H1 (cell line): Measurements from ENCODE around the gene CACNA1G. TPM values are rescaled to one million over a fixed set of nuclear protein-coding genes. Genes with fewer than 3 reads are reported as not detected.

ENCODE experiments used
- CTCF ChIA-PET: fragments of 300-600 bp; sonication (Branson Sonifier 250); formaldehyde crosslinking; loops from one replicate; lab custom pipeline; 2021; ENCODE audit not compliant: partially characterized antibody; lab: Charles Lee
- POLR2A ChIA-PET: fragments of 300-600 bp; sonication (Branson Sonifier 250); formaldehyde crosslinking; loops from one replicate; lab custom pipeline; 2021; ENCODE audit warnings: inconsistent platforms; ENCODE audit not compliant: partially characterized antibody; lab: Charles Lee
- DNase-seq, 2 experiments: peaks; one replicate each; pipeline versions ENCODE4 v3.0.0 to v3.0.0-alpha.2; 2010 to 2022; ENCODE audit warnings: low spot score in 2 of 2, low read depth in 1 of 2, mixed read lengths in 1 of 2
- FAIRE-seq: peaks from 2 replicates; lab custom pipeline; 2011; peaks lifted over from hg19 to GRCh38; lab: Jason Lieb, UNC
- H2AFZ ChIP-seq: 2 replicates; pipeline ENCODE4 v1.8.1; 2012; ENCODE audit warnings: low read length, inconsistent platforms
- H2AK5ac ChIP-seq: 2 replicates; pipeline ENCODE4 v1.6.1; 2013; ENCODE audit warnings: low read depth, low read length
- H2BK120ac ChIP-seq: replicated peaks from 2 replicates; pipeline ENCODE3; 2013; ENCODE audit warnings: low read depth, low read length, inconsistent platforms
- H2BK12ac ChIP-seq: 2 replicates; pipeline ENCODE4 v1.6.1; 2013; ENCODE audit warnings: low read depth, low read length
- H2BK15ac ChIP-seq: 2 replicates; pipeline ENCODE4 v1.6.1; 2013; ENCODE audit warnings: low read length
- H2BK20ac ChIP-seq: 2 replicates; pipeline ENCODE4 v1.6.1; 2013; ENCODE audit warnings: low read length
- H2BK5ac ChIP-seq: 2 replicates; pipeline ENCODE4 v1.6.1; 2013; ENCODE audit warnings: low read depth, low read length
- H3K14ac ChIP-seq: 2 replicates; pipeline ENCODE4 v1.6.1; 2013; ENCODE audit warnings: inconsistent platforms; ENCODE audit not compliant: insufficient read length
- H3K18ac ChIP-seq: 2 replicates; pipeline ENCODE4 v1.6.1; 2013; ENCODE audit warnings: low read length; ENCODE audit errors: extremely low read depth
- H3K23ac ChIP-seq: 2 replicates; pipeline ENCODE4 v1.6.1; 2013; ENCODE audit warnings: inconsistent platforms; ENCODE audit not compliant: insufficient read length
- H3K23me2 ChIP-seq: 2 replicates; pipeline ENCODE4 v1.6.1; 2013; ENCODE audit warnings: low read depth, low read length
- H3K27ac ChIP-seq: 2 replicates; pipeline ENCODE4 v1.6.1; 2011; ENCODE audit warnings: low read depth, low read length, inconsistent platforms
- H3K27me3 ChIP-seq, 4 experiments: replicated peaks in 1 of 4; 1 replicate in 1 of 4; 2 replicates in 3 of 4; pipeline versions ENCODE4 v1.6.1 to v1.8.1; 2011 to 2013; ENCODE audit warnings: low read length in 3 of 4, mild to moderate bottlenecking in 3 of 4, inconsistent platforms in 2 of 4, mixed read lengths in 2 of 4, moderate library complexity in 1 of 4; ENCODE audit not compliant: control insufficient read depth in 3 of 4, insufficient read depth in 3 of 4; ENCODE audit errors: extremely low read depth in 1 of 4
- H3K36me3 ChIP-seq, 4 experiments: 2 replicates each; pipeline versions ENCODE4 v1.6.1 to v1.8.1; 2011 to 2013; ENCODE audit warnings: mild to moderate bottlenecking in 4 of 4, low read length in 3 of 4, moderate library complexity in 2 of 4, control low read depth in 1 of 4, inconsistent platforms in 1 of 4; ENCODE audit not compliant: insufficient read depth in 4 of 4, control insufficient read depth in 2 of 4
- H3K4ac ChIP-seq: replicated peaks from 2 replicates; pipeline ENCODE3; 2013; ENCODE audit warnings: low read length, low read depth, mixed read lengths, inconsistent platforms; ENCODE audit not compliant: insufficient read length
- H3K4me1 ChIP-seq, 4 experiments: replicated peaks in 1 of 4; 1 replicate in 1 of 4; 2 replicates in 3 of 4; pipeline versions ENCODE4 v1.6.1 to v1.8.1; 2011 to 2013; ENCODE audit warnings: low read length in 3 of 4, inconsistent platforms in 2 of 4, mixed read lengths in 1 of 4; ENCODE audit not compliant: insufficient read depth in 4 of 4, control insufficient read depth in 3 of 4
- H3K4me2 ChIP-seq, 2 experiments: 2 replicates each; pipeline versions ENCODE4 v1.6.1 to v1.8.1; 2011 to 2013; ENCODE audit warnings: low read depth in 2 of 2, low read length in 2 of 2, control low read depth in 1 of 2, inconsistent platforms in 1 of 2, mild to moderate bottlenecking in 1 of 2; ENCODE audit not compliant: insufficient read depth in 1 of 2
- H3K4me3 ChIP-seq, 4 experiments: fragments of 200-600, 300-600 bp in 1 of 4; sonication (generic), shearing (Covaris generic), sonication (Bioruptor Twin) in 1 of 4; 2 replicates each; pipeline versions ENCODE4 v1.5.1 to v1.8.1; 2011 to 2016; ENCODE audit warnings: low read length in 4 of 4, low read depth in 3 of 4, control low read depth in 2 of 4, inconsistent platforms in 2 of 4, mild to moderate bottlenecking in 2 of 4, mixed read lengths in 1 of 4, moderate library complexity in 1 of 4; ENCODE audit not compliant: insufficient read depth in 2 of 4; ENCODE audit errors: extremely low read depth in 1 of 4
- H3K56ac ChIP-seq: replicated peaks from 2 replicates; pipeline ENCODE3; 2013; ENCODE audit warnings: low read depth, mild to moderate bottlenecking, mixed read lengths, low read length, inconsistent platforms; ENCODE audit not compliant: insufficient read length
- H3K79me1 ChIP-seq: 2 replicates; pipeline ENCODE4 v1.6.1; 2013; ENCODE audit warnings: low read depth, low read length, control low read depth
- H3K79me2 ChIP-seq, 2 experiments: 2 replicates each; pipeline versions ENCODE4 v1.6.1 to v1.8.1; 2012 to 2013; ENCODE audit warnings: low read length in 2 of 2, mild to moderate bottlenecking in 2 of 2, inconsistent platforms in 1 of 2; ENCODE audit not compliant: insufficient read depth in 2 of 2, control insufficient read depth in 1 of 2
- H3K9ac ChIP-seq, 4 experiments: replicated peaks in 1 of 4; 1 replicate in 1 of 4; 2 replicates in 3 of 4; pipeline versions ENCODE4 v1.6.1 to v1.8.1; 2011 to 2013; ENCODE audit warnings: low read depth in 3 of 4, low read length in 3 of 4, control low read depth in 2 of 4, mild to moderate bottlenecking in 2 of 4, moderate library complexity in 2 of 4, inconsistent platforms in 1 of 4; ENCODE audit errors: extremely low read depth in 1 of 4
- H3K9me3 ChIP-seq, 2 experiments: 2 replicates each; pipeline versions ENCODE4 v1.6.1 to v1.8.1; 2012 to 2013; ENCODE audit warnings: mild to moderate bottlenecking in 2 of 2, moderate library complexity in 2 of 2, control low read depth in 1 of 2, inconsistent platforms in 1 of 2, low read depth in 1 of 2, low read length in 1 of 2, mixed read lengths in 1 of 2; ENCODE audit not compliant: insufficient read depth in 2 of 2
- H4K20me1 ChIP-seq, 2 experiments: replicated peaks in 1 of 2; 2 replicates each; pipeline versions ENCODE3 to v1.8.1; 2011 to 2013; ENCODE audit warnings: inconsistent platforms in 2 of 2, low read length in 2 of 2, mild to moderate bottlenecking in 1 of 2; ENCODE audit not compliant: insufficient read depth in 2 of 2, control insufficient read depth in 1 of 2
- H4K5ac ChIP-seq: 2 replicates; pipeline ENCODE4 v1.6.1; 2013; ENCODE audit warnings: low read length, low read depth, mixed read lengths, inconsistent platforms; ENCODE audit not compliant: insufficient read length
- H4K8ac ChIP-seq: 2 replicates; pipeline ENCODE4 v1.8.0; 2013; ENCODE audit warnings: mild to moderate bottlenecking, moderate library complexity, low read length, inconsistent platforms; ENCODE audit not compliant: insufficient read depth; ENCODE audit errors: extremely low read depth
- H4K91ac ChIP-seq: replicated peaks from 2 replicates; pipeline ENCODE3; 2013; ENCODE audit warnings: low read length, mixed read lengths, inconsistent platforms; ENCODE audit not compliant: insufficient read length
- EZH2 ChIP-seq: fragments of 200-600 bp; sonication (generic); IDR thresholded peaks from 2 replicates; pipeline ENCODE4 v1.7.1; 2012; ENCODE audit warnings: low read depth, mild to moderate bottlenecking, moderate library complexity, low read length, inconsistent platforms; ENCODE audit not compliant: severe bottlenecking
- GTF2F1 ChIP-seq: IDR thresholded peaks from 2 replicates; pipeline ENCODE4 v1.6.1; 2012; ENCODE audit warnings: low read depth, low read length, improper control_type of control experiment, borderline replicate concordance
- HDAC2 ChIP-seq, 2 experiments: fragments of 300-600 bp in 1 of 2; sonication (generic) in 1 of 2; IDR thresholded peaks; 2 replicates each; pipeline ENCODE4 v1.6.1; 2011 to 2012; ENCODE audit warnings: low read depth in 2 of 2, low read length in 2 of 2, mild to moderate bottlenecking in 2 of 2, moderate library complexity in 2 of 2, borderline replicate concordance in 1 of 2, inconsistent platforms in 1 of 2
- KDM1A ChIP-seq: fragments of 200-600, 300-600 bp; sonication (generic); IDR thresholded peaks from 2 replicates; pipeline ENCODE4 v1.7.1; 2016; ENCODE audit warnings: mild to moderate bottlenecking, low read length, borderline replicate concordance
- WGBS, 2 experiments: shearing (Covaris generic) in 1 of 2; methylation state at CpG; one replicate each; pipeline versions ENCODE4 v1.1.6 to v1.1.7; 2013 to 2015; ENCODE audit warnings: low lambda C conversion rate in 2 of 2, mixed read lengths in 2 of 2, inconsistent platforms in 1 of 2, low coverage in 1 of 2, missing lambda C conversion rate in 1 of 2; ENCODE audit not compliant: insufficient replicate concordance in 2 of 2, insufficient coverage in 1 of 2, insufficient read length in 1 of 2; ENCODE audit errors: extremely low coverage in 1 of 2, missing lambda C conversion rate in 1 of 2; 5-methylcytosine and 5-hydroxymethylcytosine counted together
- polyA plus RNA-seq, 7 experiments: library from polyadenylated mRNA; depleted of rRNA in 3 of 7; stranded (reverse) in 5 of 7; unstranded in 2 of 7; fragments of >200 nt in 5 of 7; fragments of 200-250 nt in 2 of 7; gene quantifications; 1 replicate in 5 of 7; 2 replicates in 1 of 7; 4 replicates in 1 of 7; pipeline versions ENCODE4 v1.2.1 to v1.2.3, GENCODE V29; 2011 to 2013; ENCODE audit warnings: missing spikeins in 2 of 7, mixed read lengths in 2 of 7
- total RNA-seq: library from RNA; stranded (reverse); fragmentation: NEBNext Ultra II Directional; extraction: Animal tissue kit (Norgen Biotek cat#: 25700); gene quantifications from 2 replicates; pipeline ENCODE4 v1.2.1, GENCODE V29; 2021

The CACNA1G gene
- total and polyA plus RNA-seq, 2 of the 8 experiments (the other 6 are each of a cell fraction or from before 2014, with no cell fraction given): 2.9 to 4.9 TPM

GRCh38 chr17:50634224-50634914 is 73.9 kb downstream of the CACNA1G start, which contains the start of gene ABCC3:
TSS of gene ABCC3 (plus strand) at chr17:50634881. CDS start at chr17:50634937, 56 bp downstream.
- Histone ChIP-seq H3K4ac (no peak within 1 kb of the TSS), H2BK5ac (no peak within 1 kb of the TSS), H3K9me3 (no peaks in the 10 kb centered on the region), H3K27ac (no peak within 1 kb of the TSS), H2AK5ac (no peak within 1 kb of the TSS), H3K9ac (peak within 1 kb of the TSS in 1 of 4 experiments; percentile 68; a peak in 1 of 7 replicates), H3K4me2 (peak within 1 kb of the TSS; percentile 81 to 82), H3K79me2 (no peaks in the 10 kb centered on the region), H3K79me1 (no peaks in the 10 kb centered on the region), H3K23me2 (peaks cover 4% of the 10 kb centered on the region; the same call in 1 of the 2 replicates), H2BK12ac (no peak within 1 kb of the TSS; the same call in 1 of the 2 replicates), H3K27me3 (peaks cover 25 to 44% (median 39%) of the 10 kb centered on the region in 4 experiments), H2BK20ac (no peak within 1 kb of the TSS; the same call in 1 of the 2 replicates), H4K91ac (no peak within 1 kb of the TSS), H2AFZ (peak within 1 kb of the TSS; percentile 62; the same call in 1 of the 2 replicates), H3K36me3 (no peaks in the 10 kb centered on the region), H3K4me3 (peak within 1 kb of the TSS; percentile 42 to 71 (median 50)), H3K56ac (no peak within 1 kb of the TSS), H3K18ac (peak within 1 kb of the TSS; percentile 48; the same call in 1 of the 2 replicates), H3K23ac (no peak within 1 kb of the TSS), H4K5ac (no peak within 1 kb of the TSS), H2BK120ac (no peak within 1 kb of the TSS), H4K8ac (peak within 1 kb of the TSS; percentile 63; the same call in 1 of the 2 replicates), H3K4me1 (peaks cover 0 to 4% (median 0%) of the 10 kb centered on the region in 4 experiments; a peak in 3 of 7 replicates), H2BK15ac (no peak within 1 kb of the TSS), H3K14ac (no peak within 1 kb of the TSS), H4K20me1 (no peaks in the 10 kb centered on the region)
- POLR2A ChIA-PET: no interaction called here
- DNase-seq: peak in 1 of 2 experiments; percentile 73
- WGBS, 2 experiments: 23% methylated on average over 40 of the region's 48 CpGs; no CpG with 5 or more reads in 1 of the 2 experiments
- CTCF ChIA-PET: interaction anchor here (1.3 to 14.5 kb wide), 4 partner anchors 9 to 55 kb away, joined by 4 to 391 read pairs (median 218); no protein-coding TSS in a partner anchor
- TF ChIP-seq KDM1A (peak; percentile 86), HDAC2 (IDR thresholded peaks at IDR 0.05; ENCODE audit: borderline replicate concordance in 1 of 2, low read depth in 2 of 2, low read length in 2 of 2) (peak in 1 of 2 experiments; percentile 35; a peak in 1 of 4 replicates), GTF2F1 (no peak), EZH2 (peak; percentile 63)
- FAIRE-seq: no peak
